GM19043 (cell line): ENCODE data around the gene AGBL5.

ENCODE experiments used
- ATAC-seq: cut with Tn5 transposase; IDR thresholded peaks from one replicate; pipeline ENCODE4 v1.9.1; 2021; ENCODE audit warnings: low read depth; ENCODE audit not compliant: unreplicated experiment

AGBL5 gene

GRCh38 chr2:27086724-27087593 lies 35.5 kb downstream of the AGBL5 start, which contains the start of gene KHK:
Gene KHK, plus strand, starts transcription at chr2:27086772. Its CDS starts 488 bp downstream, at chr2:27087260.
- no peak for ATAC-seq

DNA sequence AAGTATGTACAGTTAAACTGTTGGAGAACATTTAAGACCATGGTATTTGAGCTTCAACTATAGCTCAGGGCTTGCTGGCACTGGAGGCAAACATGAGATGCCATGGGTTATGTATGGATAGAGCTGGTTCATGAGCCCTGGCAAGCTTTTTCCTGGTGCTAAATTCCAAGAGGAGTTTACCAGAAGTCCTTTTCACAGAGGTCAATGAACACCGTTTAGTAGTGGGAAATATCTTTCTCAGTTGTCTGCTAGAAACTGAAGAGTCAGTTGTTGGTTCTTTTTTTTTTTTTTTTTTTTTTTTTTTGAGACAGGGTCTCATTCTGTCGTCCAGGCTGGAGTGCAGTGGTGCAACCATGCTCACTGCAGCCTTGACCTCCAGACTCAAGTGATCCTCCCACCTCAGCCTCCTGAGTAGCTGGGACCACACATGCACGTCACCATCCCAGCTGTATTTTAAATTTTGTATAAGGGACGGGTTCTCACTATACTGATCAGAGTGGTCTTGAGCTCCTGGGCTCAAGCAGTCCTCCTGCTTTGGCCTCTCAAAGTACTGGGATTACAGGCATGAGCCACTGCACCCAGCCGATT lies 36.4 kb downstream of the AGBL5 start:
- ATAC-seq = no peak

DNA sequence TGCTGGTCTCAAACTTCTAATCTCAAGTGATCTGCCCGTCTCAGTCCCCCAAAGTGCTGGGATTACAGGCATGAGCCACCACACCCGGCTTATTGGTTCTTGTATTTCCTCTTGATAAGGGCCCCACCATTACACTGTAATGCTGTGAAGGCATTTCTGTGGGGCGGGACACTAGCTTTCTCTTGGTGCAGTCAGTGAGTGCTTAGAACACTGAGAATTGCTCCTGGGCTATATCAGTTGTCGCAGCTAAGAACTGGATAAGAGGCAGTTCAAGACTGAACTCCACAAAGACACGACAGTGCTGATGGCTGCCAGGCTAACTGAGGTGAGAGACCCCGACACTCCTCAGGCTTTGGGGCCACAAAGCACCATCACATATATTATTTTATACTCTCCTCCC lies 37.2 kb downstream of the AGBL5 start:
- ATAC-seq = no peak

DNA sequence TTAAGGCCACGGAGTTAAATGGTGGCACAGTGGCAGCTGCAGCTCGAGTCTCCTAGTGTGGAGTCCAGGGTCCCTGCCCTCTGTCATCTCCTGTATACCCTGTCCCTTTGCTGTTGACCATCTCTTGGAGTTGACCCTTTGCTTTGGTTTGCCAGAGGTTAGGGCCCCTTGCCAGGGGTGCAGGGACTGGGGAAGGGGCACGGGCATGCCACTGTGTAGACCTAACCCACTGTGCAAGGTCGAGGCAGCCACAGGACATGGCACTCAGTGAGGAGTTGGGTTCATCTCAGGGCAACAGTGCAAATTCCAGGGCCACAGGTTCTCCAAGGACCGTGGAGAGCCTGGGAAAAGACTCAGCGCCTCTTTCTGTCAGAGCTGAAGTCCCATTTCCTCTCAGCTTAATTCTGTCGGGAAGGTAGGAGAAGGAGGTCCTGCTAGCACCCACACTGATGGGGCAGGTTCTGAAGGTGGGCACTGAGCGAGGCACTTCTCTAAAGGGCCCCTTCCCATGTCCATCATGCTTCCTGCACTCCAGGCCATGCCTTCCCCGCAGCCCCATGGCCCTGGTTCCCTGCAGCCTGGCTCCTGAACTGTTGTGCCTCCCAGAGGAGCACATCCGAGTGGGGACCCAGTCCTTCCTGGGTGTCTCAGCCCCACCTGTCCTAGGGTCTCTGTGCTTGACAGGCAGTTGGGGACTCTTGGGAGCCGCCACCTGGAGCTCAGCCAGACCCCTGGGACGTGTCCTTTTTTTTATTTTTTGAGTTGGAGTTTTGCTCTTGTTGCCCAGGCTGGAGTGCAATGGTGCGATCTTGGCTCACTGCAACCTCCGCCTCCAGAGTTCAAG lies 37.9 kb downstream of the AGBL5 start:
- no peak for ATAC-seq

GRCh38 chr2:27091746-27092695 lies 40.6 kb downstream of the AGBL5 start:
- no peak for ATAC-seq

- no peak for ATAC-seq
Measured at GRCh38 chr2:27092696-27093429, 41.4 kb downstream of the AGBL5 start.

- no peak for ATAC-seq
Measured at GRCh38 chr2:27093430-27094352, 42.2 kb downstream of the AGBL5 start.

GRCh38 chr2:27094353-27094984 lies 43.0 kb downstream of the AGBL5 start:
- ATAC-seq = no peak

GRCh38 chr2:27095427-27095744 lies 43.9 kb downstream of the AGBL5 start:
- ATAC-seq = no peak

DNA sequence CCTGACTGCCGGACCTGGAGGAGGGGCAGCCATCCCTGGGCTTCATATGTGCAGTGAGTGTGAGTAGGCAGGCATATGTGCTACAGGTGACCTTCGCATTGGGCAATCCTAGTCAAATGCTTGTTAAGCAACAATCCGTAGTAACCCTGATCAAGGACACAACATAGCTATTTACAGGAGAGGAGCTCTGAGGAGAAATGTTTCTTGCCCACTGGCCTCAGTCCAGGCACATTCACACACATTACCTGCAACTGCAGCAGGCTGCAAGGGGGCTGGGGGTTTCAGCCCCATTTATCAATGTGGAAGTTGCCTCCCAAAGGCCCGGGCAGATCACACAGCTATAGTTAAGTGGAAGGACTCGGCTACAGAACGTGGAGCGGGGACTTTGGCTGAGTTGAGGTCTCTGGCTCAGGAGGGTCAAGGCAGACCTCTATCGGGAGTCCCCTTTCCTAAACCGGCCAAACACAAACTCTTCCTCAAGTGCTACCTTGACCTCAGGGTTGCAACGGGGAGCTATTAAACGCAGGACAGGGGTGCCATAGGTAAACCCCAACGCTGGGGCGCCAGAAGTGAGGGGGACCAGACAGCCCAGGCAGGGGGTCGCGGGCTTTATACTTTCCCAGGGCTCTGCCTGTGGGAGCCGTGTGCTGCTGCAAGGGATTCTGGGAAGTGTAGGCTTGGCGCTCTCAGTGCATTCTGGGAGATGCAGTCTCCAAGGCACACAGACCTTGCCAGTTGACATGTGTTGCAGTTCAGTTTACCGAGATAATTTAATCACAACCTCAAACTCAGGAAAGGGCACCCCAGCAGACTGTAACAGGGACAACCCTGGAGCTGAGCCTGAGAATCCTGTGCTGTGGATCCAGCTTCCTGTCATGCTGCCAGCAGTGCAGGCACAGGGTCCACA lies 44.5 kb downstream of the AGBL5 start:
- ATAC-seq = no peak

- ATAC-seq = no peak
Measured at GRCh38 chr2:27096748-27097297, 45.4 kb downstream of the AGBL5 start.

DNA sequence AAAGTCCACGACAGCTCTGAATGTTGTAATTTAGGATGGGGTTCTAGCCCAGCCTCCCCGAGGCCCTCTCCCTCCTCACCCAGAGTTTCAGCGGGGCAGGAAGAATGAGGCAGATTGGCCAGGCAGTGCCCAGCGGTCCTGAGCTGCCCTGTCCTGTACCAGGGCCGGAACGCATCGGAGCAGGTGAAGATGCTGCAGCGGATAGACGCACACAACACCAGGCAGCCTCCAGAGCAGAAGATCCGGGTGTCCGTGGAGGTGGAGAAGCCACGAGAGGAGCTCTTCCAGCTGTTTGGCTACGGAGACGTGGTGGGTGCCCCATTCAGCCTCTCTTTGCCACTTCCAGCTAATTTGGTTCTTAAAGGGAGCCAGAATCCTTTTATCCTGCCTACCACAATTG lies 45.9 kb downstream of the AGBL5 start:
- no peak for ATAC-seq

DNA sequence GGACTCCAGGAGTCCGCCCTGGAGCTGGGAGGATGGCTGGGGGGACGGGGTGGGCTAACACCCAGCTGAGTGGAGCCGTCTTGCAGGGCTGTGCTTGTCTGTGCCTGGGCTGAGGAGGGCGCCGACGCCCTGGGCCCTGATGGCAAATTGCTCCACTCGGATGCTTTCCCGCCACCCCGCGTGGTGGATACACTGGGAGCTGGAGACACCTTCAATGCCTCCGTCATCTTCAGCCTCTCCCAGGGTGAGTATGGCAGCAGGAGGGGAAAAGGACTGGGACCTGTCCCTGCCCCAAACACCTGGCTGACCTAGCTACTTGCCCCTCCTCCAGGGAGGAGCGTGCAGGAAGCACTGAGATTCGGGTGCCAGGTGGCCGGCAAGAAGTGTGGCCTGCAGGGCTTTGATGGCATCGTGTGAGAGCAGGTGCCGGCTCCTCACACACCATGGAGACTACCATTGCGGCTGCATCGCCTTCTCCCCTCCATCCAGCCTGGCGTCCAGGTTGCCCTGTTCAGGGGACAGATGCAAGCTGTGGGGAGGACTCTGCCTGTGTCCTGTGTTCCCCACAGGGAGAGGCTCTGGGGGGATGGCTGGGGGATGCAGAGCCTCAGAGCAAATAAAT lies 48.0 kb downstream of the AGBL5 start:
- ATAC-seq = no peak

DNA sequence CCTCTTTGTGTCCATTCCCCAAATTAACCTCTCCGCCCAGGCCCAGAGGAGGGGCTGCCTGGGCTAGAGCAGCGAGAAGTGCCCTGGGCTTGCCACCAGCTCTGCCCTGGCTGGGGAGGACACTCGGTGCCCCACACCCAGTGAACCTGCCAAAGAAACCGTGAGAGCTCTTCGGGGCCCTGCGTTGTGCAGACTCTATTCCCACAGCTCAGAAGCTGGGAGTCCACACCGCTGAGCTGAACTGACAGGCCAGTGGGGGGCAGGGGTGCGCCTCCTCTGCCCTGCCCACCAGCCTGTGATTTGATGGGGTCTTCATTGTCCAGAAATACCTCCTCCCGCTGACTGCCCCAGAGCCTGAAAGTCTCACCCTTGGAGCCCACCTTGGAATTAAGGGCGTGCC lies 48.6 kb downstream of the AGBL5 start:
- no peak for ATAC-seq

GRCh38 chr2:27102329-27102728 lies 50.9 kb downstream of the AGBL5 start:
- no peak for ATAC-seq

DNA sequence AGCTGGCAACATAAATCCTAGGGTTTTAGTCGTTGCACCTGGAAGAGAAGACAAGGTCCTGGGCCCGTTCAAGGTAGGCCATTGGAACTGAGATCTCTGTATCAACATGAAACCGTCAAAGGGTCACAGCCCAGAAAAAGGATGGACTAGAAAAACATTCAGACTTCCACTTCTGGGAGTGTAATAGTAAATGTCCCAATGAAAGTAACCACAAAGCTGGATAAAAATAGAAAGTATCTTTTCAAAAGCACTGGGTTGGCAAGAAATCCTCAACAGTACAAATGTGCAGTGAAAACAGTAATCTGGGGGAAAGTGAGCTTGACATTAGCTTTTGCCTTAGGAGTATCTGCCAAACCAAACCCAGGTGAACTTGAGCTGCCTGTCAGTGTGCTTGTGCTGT lies 54.5 kb downstream of the AGBL5 start:
- ATAC-seq = no peak
